Stimulated activated CD8-positive, alpha-beta memory T cell treated with anti-CD3 and anti-CD28 coated beads, Interleukin-2, amount 100 ng/mL, for 1 hour (primary cell): ENCODE data around the gene PACC1.

ENCODE experiments used
- DNase-seq, 2 donors: peaks; one replicate each; pipeline ENCODE4 v3.0.0-alpha.2; 2020; ENCODE audit warnings: low read depth in 2 of 2

Gene PACC1

GRCh38 chr1:212414328-212415106 lies at the start of gene PACC1:
Gene PACC1 (minus strand): TSS chr1:212414886. CDS start chr1:212414757, 129 bp downstream.
- peak; percentile 77 to 78 for DNase-seq

DNA sequence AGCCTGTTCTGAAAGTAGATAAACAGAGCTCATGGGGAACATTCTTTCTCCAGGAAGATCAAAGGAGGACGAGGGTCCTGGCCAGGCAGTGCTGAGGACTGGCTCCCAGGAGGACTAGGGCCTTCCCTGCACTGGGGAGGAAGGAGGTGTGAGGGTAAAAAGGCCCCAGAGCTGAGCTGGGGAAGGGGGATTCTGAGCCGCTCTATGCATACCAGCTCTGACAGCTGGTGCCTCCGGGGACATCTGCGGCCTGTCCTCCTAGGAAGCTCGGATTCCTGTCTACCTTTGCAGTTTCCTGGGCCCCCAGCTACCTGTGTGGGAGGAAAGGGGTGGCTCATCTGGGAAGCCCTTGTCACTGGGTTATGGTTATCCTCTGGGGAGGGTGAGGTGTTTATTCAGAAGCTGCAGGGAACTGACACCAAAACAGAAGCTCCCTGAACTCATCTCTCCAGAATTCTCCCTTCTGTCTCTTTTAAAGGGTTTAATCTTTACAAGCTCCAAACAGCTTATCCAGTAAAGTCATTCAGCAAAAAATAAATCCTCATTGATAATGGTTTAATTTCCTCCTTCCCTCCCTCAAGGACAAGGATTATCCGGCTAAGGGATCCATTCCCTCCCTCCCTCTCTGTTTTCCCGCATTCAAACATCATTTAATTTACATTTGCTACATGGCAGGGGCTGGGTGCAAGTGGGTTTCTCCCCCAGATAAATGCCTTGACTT lies 49.0 kb upstream of the PACC1 start:
- no peak for DNase-seq

DNA sequence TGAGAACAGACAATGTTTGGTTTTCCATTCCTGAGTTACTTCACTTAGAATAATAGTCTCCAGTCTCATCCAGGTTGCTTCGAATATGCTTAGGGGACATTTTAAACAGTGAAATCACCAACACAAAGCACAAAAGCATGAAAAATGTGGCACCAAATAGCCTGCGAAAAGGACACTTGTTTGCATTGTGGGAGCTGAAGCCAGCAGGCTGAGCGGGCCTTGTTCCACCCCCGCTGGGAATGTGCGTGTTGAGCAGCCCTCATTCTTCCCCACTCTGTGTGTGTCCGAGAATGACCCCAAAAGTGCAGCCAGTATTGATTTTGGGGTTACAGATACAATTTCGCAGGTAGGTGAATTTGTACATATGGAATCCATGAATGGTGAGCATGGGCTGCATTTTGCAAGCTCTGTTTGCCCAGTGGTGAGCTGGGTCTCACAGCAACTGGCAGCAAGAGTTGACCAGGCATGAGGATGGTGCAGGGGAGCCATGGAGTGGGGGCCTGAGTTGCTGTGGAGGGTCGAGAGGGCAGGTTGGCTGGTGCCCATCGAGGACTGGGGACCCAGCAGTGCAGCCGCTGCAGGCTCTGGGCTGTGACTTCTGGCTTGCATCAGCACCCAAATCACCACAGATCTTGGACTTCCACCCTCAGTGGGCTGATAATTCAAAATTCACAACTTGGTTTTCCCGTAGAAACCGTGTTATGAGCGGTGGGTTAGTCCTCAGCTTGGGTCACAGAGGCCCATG lies 47.4 kb upstream of the PACC1 start:
- no peak for DNase-seq

- no peak for DNase-seq
These were observed 45.7 kb upstream of the PACC1 start for GRCh38 chr1:212460376-212460775.

- DNase-seq = no peak
These were observed 45.0 kb upstream of the PACC1 start for GRCh38 chr1:212459656-212460055.

DNA sequence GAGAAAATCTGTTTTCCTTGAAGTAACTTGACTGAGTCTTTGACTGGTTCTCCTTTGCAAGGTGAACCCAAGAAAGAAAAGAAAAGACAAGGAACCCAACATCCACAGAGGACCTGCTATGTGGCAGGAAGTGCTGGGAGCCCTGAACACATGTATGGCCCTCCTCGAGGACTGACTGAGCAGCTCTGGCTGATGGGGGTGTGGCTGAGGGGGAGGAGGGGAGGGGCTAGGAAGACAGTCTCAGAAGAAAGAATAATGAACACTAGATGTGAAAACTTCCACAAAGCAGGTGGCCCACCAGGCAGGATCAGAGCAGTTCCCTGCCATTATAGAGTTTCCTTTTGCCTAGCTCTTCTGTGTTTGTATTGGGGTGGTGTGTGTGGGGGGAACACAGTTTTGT lies 44.1 kb upstream of the PACC1 start:
- DNase-seq = no peak

DNA sequence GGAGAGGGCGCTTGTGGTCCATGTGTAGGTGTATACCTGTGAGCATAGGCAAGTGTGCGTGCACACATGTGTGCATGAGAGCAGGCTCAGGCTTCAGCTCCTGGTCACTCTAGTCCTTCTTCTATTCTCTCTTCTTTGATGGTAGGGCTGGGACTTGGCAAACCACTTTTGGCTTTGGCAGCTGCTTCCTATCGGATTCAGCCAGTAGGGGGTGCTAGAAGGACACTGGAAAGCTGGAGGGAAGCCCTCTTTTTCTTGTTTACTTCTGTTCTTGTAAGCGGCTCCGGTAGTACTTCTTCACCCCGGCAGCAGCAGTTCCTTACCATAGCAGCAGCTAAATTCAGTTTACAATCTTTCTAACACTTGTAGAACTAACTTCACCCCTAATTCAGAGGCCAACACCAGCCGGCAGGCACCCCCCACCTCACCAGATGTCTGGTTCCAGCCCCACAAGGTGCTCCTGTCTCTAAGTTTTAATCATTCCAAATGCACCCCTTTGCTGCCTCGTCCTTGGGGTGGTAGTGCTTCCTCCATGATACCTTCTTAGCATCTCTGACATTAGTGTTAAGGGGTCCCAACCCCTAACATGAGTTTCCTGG lies 43.2 kb upstream of the PACC1 start:
- DNase-seq = peak; percentile 8 to 26

DNA sequence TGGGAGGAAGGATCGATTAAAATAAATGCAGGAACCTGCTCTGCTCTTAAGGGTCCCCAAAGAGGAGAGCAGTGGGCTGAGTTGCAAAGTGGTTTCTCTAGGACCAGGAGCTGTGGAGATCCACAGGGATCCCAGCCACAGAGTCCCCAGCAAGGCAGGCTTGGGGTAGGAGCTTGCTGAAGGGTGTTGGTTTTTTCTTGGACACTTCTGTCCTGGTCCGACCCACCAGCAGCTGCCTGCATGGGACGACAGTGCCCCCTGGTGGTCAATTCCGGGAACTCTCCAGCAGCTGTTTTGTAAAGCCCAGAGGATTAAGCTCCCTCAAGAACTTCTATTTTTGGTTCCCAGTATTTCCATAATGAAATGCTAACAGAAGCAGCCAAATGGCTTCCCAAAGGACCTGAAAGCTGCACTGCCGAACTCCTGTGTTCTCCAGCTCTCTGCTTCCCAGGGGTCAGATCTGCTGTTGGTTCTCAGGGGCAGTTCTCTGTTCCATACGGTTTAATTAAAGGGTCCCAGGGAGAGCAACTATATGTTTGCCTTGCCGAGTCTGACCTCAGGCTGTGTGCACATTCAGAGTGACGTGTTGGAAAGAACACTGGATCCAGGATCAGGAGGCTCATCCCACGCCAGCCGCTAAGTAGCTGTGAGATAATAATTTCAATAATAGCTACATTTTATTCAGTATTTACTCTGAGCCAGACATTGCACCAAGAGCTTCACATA lies 41.3 kb upstream of the PACC1 start:
- DNase-seq = peak; percentile 70 to 72

DNA sequence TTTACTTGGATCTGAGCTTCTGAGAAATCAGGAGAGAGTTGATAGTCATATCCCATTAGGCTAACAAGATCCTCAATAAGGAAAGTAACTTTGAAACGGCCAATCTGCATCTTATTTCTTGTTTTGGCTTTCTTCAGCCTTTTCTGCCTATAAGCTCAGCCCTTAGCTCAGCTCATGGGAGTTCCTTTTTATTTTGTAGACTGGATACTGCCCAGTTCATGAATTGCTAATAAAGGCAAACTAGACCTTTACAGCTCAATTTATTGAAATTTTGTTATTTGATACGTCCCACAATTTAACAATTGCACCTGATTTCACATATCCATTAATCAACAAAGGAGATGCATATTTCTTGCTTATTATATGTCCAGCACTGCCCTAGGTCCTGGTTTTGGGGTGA lies 40.7 kb upstream of the PACC1 start:
- no peak for DNase-seq

- no peak for DNase-seq
These were observed 40.1 kb upstream of the PACC1 start for GRCh38 chr1:212454741-212455140.

DNA sequence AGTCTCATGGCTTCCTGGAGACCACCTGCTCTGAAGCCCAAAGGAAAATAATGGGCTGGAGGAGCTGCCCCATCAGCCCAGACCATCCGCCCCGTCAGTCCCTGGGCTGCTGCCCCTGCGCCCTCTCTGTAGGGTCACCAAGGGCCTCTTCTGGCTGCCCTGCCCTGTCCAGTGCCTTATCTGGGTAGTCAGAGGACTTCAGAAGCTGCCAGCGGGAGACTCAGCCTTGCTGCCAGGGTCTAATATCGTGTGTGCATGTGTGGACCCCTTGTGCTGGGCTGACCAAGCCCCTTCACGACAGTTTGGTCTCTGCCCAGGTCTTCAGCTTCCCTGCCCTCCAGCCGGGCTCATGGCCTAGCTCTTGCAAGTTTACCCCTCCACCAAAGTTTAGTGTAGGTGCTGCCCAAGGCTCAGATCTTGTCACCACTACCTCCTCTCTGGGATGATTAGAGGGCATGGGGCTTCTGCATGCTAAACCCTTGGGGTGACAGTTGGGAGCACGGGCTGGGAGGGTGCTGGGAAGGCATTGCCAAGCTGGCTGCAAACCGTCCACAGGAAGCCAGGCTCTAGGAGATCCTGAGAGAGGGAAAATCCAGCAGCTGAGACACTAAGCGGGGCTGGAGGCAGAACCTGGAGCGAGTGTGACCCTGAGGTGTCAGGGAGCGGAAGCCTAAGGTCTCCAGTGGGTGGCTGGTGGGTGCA lies 38.6 kb upstream of the PACC1 start:
- no peak for DNase-seq

DNA sequence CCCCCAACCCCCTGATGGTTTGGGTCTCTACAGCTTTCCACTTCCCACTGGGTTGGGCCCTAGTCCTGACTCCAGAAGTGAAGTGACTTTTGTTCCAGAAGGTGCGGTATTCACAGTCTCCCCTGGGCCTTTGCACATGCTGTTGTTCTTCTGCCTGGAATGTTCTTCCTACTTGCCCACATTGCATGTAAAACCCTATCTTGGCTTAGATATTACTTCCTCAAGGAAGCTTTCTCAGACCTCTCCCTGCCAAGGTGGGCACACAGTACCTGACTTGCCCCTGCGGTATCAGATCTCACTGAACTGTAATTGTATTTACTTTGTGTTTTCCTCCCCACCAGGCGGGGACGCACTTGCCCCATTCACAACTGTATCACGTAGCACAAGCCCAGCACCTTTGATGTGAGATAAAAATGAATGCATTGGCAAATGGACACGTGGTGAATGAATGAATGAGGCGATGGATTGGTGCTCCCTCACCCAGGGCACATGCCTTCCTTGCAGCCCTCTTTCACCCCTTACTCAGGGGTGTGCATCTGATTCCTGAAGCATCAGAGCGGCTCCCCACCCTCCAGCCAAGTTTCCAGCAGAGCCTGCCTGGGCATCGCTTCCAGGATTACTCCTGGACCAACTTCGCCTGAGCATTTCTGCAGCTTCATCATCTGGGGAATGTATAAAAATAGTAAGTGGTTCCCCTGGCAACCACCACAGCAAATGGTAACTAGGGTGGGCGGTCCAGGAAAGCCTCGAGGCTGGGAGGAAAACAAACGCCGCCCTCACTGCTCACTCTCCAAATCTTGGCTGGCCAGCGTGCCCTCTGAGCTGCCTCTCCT lies 37.9 kb upstream of the PACC1 start:
- DNase-seq = no peak

DNA sequence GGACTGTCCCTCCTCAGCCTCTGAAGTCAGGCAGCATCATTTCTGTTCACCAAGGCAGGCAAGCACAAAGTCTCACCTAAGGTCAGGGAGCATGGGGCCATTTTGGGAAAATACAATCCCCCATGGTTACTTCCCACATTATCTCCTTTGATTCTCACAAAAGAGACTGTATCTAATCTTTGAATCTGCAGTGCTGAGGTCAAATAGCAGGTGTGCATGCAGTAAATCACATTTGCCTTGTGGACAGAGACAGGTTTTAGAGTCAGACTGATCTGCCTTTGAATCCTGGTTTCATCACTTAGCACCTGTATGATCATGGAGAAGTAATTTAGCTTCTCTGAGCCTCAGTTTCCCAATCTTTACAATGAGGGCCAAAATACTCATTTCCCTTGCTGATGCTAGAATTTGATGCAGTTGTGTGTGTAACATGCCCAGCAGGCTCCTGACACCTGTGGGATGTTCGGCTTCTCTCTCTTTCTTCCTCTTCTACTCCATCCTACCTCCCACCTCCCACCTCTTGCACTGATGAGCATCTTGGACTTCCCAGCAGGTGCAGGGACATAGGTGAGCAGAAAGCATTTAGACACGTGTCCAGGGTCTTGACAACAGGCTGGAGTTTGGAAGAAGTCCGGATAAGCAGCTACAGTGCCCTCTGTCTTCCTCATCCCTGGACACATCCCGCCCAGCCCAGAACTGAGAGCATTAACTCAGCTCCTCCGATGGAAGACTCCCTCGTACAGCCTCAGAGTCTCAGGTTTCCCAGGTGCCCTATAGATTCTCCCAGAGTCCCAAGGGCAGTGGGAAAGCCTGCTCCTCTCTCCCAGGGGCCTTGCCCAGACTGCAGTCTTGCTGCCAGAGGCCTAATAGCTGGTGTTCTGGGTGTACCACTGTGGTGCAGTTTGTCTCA lies 37.0 kb upstream of the PACC1 start:
- no peak for DNase-seq

DNA sequence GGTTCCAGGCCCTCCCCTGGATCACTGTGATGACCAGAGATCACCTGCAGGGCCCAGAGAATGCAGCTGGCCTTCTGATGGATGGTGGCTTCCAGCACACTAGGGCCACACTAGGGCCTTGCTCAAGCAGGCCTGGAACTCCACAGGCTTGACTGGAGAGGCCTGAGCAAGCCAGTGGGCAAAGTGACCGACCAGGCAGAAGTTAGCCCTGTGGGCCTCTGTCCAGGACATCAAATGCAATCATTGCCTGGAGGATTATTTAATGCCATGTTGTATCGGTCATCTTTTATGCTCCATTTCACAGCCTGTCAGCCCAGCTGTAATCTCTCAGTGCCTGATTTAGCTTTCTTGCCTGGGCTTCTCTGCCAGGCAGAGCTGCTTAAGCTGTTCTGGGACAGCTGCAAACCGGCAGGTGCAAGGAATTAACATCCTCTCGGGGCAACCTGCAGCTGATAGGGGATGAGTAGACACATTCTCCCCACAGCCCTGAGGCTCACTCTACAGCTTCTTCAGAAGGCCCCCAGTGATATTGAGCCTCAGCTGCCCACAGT lies 35.7 kb upstream of the PACC1 start:
- DNase-seq = no peak

DNA sequence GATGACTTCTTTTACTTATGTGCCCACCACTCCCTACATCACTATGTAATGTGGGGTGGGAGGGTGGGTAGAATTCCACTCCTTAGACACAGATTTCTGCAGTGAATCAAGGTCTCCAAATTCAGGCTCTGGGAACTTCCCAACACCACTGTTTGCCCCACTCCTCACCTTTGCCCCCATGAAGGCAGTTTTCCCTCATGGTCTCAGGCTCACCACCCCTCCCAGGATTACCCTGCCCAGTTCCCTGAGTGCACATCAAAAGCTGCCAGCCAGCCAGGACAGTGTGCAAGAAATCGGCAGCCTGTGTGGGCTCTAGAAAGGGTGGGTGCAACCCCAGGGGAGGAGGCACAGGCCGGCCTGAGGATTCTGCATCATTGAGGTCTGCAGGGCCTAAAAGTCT lies 32.8 kb upstream of the PACC1 start:
- no peak for DNase-seq

DNA sequence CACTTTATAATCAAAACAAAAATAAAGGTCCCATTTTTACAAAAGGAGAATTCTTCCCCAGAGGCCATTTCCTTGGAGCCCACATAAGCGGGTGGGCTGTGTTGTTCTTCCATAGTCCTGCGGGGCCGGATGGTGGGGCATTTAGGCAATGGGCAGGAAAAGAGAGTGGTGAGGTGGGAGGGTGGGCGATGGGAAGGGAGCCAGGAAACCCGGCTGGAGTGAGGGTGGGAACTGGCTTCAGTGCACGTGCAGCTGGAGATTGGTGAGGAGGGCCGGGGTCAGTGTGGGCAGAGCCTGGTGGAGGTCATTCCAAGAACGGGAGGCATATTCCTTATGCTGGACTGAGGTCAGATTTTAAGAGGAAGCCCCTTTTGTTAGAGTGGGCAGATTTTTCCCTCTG lies 31.6 kb upstream of the PACC1 start:
- DNase-seq = no peak

DNA sequence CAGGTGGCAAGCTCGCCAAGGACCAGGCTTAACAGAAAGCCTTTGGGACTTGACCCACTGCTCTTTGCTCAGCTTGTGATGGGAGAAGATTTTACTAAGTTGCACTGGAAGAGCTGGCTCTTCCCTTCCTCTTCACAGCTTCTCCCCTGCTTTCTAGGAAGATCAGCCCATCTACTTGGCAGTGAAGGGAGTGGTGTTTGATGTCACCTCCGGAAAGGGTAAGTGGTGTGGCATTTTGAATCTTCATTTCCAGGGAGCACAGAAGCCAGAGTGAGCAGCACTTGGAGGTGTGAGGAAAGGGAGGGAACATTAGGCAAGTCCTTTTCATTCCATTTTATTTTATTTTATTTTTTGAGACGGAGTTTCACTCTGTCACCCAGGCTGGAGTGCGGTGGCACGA lies 27.7 kb upstream of the PACC1 start:
- DNase-seq = no peak

DNA sequence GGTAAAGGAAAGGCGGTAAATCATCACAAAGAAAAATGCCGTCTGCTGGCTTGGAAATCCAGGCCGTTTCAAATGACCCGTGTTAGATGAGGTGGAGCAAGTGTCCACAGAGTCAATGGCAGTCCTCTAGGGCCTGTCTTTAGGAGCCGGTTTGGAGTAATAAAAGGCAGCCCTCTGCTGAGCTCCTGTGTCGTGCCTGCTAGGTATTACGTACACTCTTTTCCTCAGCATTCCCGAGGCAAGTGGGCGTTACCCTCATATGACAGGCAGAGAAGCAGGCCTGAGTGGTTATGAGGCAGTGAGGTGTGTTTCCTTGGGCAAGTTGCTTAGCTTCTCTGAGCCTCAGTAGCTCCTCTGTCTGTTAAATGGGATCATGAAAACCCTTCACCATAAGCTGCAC lies 25.7 kb upstream of the PACC1 start:
- DNase-seq = no peak

DNA sequence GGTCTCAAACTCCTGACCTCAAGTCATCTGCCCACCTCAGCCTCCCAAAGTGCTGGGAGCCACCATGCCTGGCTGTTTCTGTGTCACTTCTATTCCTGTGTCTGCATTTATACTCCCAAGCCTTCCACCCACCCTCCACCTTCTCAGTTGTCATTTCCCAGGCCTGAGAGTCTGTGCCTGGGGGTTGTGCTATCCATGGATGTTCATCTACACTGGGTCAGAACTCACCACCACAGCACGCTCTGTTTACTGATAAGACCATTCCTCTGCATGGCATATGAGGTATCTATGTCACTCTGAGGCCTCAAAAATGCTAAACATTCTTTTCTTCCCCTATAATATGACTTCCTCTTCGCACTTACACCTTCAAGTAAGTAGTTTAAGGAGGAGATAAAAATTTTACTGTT lies 24.1 kb upstream of the PACC1 start:
- no peak for DNase-seq
